Raji (cell line): ENCODE data around the gene RAB11FIP3.

Source experiments
- POLR2A ChIP-seq: IDR thresholded peaks from 2 replicates; pipeline ENCODE4 v1.6.1; 2011; ENCODE audit warnings: low read depth, low read length, control low read depth; ENCODE audit not compliant: insufficient read depth

Gene RAB11FIP3

GRCh38 chr16:554640-555365 is 129.4 kb downstream of the RAB11FIP3 start:
- TF ChIP-seq POLR2A = no peak

- no peak for TF ChIP-seq POLR2A
Measured at GRCh38 chr16:555528-556473, 130.4 kb downstream of the RAB11FIP3 start.

DNA sequence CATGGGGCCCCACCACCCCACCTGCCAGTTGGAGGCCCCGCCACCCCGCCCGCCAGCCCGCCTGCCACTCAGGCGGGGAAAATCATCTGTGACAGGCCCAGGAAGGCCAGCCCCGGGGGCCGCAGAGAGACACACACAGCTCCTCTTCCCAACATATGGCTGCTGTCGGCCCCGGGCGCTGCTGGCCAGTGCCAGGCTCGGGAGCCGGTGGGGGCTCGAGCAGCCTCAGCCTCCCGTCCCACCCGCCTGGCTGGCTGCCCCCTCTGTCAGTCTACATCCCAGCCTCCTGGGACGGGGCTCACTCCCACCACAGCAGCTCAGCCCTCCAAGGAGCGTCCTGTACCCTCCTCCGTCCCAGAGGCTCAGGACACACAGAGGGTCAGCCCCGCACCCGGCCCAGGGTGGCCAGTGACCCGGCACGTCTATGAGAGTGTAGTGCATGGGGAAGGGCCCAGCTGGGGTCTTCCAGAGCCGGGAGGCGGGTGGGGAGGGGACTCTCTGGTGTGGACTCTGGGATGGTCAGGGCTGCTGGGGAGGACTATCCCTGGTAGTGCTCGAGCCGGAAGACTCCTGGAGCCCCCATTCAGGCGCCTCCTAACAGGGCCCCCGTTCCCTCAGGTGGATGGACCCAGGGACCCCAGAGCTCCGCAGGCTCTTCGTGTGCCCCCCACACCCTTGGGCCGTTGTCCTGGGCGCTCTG is 131.2 kb downstream of the RAB11FIP3 start:
- TF ChIP-seq POLR2A = no peak

DNA sequence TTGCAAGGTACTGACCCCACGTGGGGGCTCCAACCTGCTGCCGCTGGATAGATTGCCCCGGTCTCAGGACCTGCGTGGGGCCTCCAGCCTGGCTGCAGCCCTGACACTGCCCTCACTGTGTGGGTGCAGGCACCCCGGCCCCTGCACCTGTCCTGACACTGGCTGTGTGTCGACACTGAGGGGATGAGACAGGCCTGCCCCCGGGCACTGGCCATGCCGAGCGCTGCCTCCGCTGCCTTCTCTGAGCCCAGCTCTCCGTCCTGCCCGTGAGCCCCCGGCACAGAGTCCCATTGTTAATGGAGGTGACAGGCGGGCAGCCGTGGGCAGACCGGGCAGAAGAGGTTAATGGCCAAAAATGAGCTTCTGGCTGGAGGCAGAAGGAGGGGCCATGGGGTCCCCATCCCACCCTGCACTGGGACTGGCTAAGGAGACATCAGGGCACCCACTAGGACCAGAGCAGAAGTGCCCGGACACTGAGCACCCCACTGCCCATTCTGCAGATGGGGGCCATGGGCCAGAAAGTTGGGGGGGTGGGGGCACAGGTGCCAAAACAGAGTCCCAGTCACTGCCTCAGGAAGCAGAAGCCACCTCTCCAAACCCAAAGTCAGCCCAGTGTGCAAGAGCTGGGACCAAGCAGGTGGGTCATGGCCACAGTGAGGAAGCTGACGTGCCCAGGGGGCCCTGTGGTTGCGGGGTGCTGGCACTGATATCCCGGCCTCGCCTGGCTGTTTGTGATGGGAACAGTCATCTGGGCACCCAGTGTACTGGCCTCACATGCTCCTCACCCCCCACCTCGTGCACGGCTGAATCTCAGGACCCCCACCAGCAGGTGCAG is 132.2 kb downstream of the RAB11FIP3 start:
- no peak for TF ChIP-seq POLR2A

GRCh38 chr16:558298-559020 is 133.0 kb downstream of the RAB11FIP3 start:
- TF ChIP-seq POLR2A = no peak

GRCh38 chr16:559021-559380 is 133.6 kb downstream of the RAB11FIP3 start:
- no peak for TF ChIP-seq POLR2A

DNA sequence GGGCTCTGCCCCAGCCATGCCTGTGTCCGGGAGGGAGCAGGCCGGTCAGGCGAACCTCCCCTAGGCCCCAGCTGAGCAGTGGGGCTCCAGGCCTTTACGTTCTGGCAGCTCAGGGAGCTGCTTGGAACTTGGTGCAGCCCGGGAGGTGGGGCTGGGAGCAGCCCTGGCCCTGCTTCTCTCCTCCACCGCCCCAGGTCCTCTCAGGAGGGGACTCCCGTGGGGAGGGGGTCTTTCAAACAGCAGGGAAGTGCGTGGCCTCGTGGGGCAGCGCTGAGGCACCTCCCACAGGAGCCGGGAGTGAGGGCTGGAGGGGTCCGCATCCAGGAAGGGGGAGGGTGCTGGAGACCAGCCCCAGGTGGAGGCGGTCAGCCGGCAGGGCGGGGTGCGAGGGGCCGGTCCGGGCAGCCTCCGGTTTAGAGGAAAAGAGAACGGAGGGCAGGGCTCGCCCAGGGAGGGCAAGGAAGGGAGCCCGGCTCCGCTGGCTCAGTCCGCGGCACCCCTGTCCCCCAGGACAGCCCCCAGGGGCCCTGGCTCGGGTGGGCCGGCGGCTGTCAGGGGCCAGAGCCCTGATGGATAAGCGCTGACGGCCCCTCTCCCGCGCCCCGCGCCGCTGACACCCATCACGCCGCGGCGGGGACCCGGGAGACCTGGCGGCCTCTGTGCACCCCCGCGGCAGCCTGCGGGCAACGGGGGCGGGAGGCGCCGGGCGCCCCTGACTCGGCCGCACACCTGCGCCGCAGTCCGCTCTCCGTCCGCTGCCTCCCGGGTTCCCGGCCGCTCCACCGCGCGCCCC is 134.2 kb downstream of the RAB11FIP3 start:
- no peak for TF ChIP-seq POLR2A

- no peak for TF ChIP-seq POLR2A
Measured at GRCh38 chr16:560204-560700, 134.8 kb downstream of the RAB11FIP3 start, which contains the start of gene PRR35. Gene PRR35, plus strand, starts transcription at chr16:560394. Its CDS starts 2,901 bp downstream, at chr16:563295.

DNA sequence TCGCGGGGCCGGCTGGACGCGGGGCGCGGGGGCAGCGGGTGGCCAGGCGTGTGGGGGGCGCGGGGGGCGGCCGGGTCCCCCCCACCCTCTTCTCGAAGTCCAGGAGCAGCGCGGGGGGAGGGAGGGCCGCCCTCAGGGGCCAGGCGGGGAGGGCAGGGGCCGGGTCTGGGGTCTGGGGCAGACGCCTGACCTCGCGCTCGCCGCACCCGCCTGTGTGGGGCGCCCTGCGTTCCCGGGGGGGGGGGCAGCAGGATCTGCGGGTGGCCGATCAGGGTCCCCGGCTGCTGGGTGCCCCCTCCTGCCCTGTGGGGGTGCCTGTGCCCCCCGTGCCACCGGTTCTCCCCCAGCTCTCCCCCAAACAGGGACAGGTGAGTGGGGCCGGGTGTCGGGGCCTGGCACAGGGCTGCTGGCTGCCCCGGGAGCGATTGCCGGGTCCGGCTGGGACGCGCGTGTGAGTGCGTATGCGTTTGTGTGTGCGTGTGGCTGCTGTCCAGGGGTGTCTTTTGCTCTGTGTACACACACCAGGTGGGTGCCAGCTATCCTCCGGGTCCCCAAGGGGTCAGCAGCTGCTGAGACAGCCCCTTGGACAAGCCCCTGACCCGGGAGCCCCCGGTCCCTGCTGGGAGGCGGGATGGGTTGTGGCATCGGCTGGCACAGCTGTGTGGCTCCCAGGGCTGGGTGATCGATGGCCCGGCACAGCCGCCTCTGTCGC is 135.4 kb downstream of the RAB11FIP3 start:
- no peak for TF ChIP-seq POLR2A

DNA sequence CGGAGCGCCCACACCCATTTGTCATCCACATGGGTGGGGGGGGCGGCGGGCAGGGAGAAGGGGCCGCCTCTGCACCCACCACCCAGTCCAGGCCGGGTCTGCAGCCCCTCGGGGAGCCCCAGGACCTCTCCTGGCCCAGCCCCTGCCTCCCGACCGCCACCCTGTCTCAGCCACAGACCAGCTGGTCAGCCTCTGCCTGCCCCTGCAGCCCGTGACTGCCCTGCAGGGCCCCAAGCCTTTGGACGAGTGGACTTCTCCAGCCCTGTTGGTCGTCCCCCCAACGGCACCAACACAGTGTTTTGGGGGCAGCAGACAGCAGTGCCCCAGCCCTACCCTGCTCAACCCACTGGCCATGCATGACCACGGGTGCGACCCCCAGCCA is 136.0 kb downstream of the RAB11FIP3 start:
- TF ChIP-seq POLR2A = no peak

GRCh38 chr16:561957-562938 is 136.8 kb downstream of the RAB11FIP3 start:
- TF ChIP-seq POLR2A = no peak
